SU-DHL-6 (cell line): ENCODE results near the gene ARL8B.

Source experiments
- H2AFZ ChIP-seq: fragments of 200-600 bp; sonication (generic); 2 replicates; pipeline ENCODE4 v1.6.1; 2014; ENCODE audit warnings: low read depth, mild to moderate bottlenecking, moderate library complexity, mixed read lengths, antibody characterized with exemption, low read length; ENCODE audit not compliant: severe bottlenecking
- H3F3A ChIP-seq: fragments of 200-600 bp; shearing (Covaris generic); 2 replicates; pipeline ENCODE4 v1.6.0; 2016; ENCODE audit warnings: antibody characterized with exemption, mild to moderate bottlenecking; ENCODE audit not compliant: insufficient read depth
- H3K27ac ChIP-seq: fragments of 200-600 bp; sonication (generic); 2 replicates; pipeline ENCODE4 v1.5.1; 2016; ENCODE audit warnings: low read depth, mild to moderate bottlenecking, low read length, moderate library complexity, mixed read lengths
- H3K27me3 ChIP-seq: fragments of 200-600 bp; sonication (generic), shearing (Covaris generic); 2 replicates; pipeline ENCODE4 v1.6.0; 2014; ENCODE audit warnings: mild to moderate bottlenecking, low read length
- H3K36me3 ChIP-seq: fragments of 200-600 bp; sonication (generic); 2 replicates; pipeline ENCODE4 v1.6.1; 2014; ENCODE audit warnings: mild to moderate bottlenecking, low read length, mixed read lengths
- H3K4me2 ChIP-seq: fragments of 300-600, 200-600 bp; shearing (Covaris generic), sonication (generic); 2 replicates; pipeline ENCODE4 v1.6.0; 2014; ENCODE audit warnings: low read length, low read depth, mild to moderate bottlenecking; ENCODE audit not compliant: poor library complexity, severe bottlenecking
- H3K4me3 ChIP-seq: fragments of 200-600 bp; sonication (generic); 2 replicates; pipeline ENCODE4 v1.5.1; 2014; ENCODE audit warnings: antibody characterized with exemption, low read length, mild to moderate bottlenecking, mixed read lengths; ENCODE audit not compliant: insufficient read depth, poor library complexity, severe bottlenecking
- H3K79me2 ChIP-seq: fragments of 200-600 bp; sonication (generic); 2 replicates; pipeline ENCODE4 v1.6.1; 2014; ENCODE audit warnings: mild to moderate bottlenecking, low read length, moderate library complexity; ENCODE audit not compliant: insufficient read depth
- H3K9ac ChIP-seq: fragments of 200-600 bp; sonication (generic); 2 replicates; pipeline ENCODE4 v1.7.0; 2014; ENCODE audit warnings: mild to moderate bottlenecking, low read length
- H3K9me2 ChIP-seq: fragments of 200-600 bp; sonication (generic); replicated peaks from 2 replicates; pipeline ENCODE4 v1.6.1; 2014; ENCODE audit warnings: low read length; ENCODE audit not compliant: insufficient read depth
- H3K9me3 ChIP-seq: fragments of 200-600 bp; sonication (generic); 2 replicates; pipeline ENCODE4 v1.6.1; 2014; ENCODE audit warnings: low read length, mixed read lengths; ENCODE audit not compliant: insufficient read depth
- H4K20me1 ChIP-seq: fragments of 200-600 bp; sonication (generic); 2 replicates; pipeline ENCODE4 v1.6.1; 2014; ENCODE audit warnings: low read depth, mild to moderate bottlenecking, antibody characterized with exemption, low read length, moderate library complexity, mixed read lengths
- EZH2phosphoT487 ChIP-seq: fragments of 200-600 bp; sonication (generic), shearing (Covaris generic); conservative IDR thresholded peaks from 2 replicates; pipeline ENCODE4 v1.6.1; 2018; ENCODE audit warnings: mild to moderate bottlenecking, antibody characterized with exemption, low read length, moderate library complexity, mixed read lengths
- TF ChIP-seq, protein P1 (sequence below): fragments of 200-600 bp; sonication (generic); IDR thresholded peaks from one replicate; pipeline ENCODE4 v1.5.1; 2017; ENCODE audit warnings: antibody characterized with exemption, mild to moderate bottlenecking, low read length, moderate library complexity; ENCODE audit not compliant: insufficient read depth, poor library complexity, severe bottlenecking

The ARL8B gene

DNA sequence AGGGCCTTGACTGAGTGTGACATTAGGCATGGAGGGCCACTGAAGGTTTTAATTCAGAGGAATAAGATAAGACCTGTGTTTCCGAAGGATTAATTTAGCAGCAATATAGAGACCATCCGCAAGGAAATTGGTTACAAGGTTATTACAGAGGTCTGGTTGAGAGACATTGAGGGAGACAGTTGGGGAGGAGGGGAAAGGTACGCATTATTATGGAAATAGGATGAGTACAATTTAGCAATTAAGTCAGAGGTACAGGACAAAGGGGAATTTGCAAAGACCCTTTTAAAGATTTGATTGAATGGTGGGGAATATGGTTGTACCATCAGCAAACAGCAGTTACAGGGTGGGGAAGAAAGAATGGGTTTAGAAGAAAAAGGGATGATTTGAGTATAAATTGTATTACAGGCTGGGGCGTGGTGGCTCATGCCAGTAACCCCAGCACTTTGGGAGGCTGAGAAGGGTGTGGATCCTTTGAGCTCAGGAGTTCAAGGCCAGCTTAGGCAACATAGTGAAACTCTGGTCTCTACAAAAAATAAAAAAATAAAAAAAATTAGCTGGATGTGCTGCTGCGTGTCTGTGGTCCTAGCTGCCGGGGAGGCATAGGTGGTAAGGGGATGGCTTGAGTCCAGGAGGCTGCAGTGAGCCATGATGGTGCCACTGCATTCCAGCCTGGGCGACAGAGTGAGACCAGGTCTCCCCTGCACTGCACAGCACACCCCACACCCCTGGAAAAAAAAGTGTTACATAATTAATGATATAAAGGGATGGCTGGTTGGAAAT is 11.3 kb downstream of the ARL8B start:
- Histone ChIP-seq H3K9me3 (no peaks in the 10 kb centered on the region), H3K4me3 (no peak overlapping the region), H3K79me2 (peaks cover 95% of the 10 kb centered on the region), H3F3A (peaks cover 9% of the 10 kb centered on the region; the same call in 1 of the 2 replicates), H3K27ac (no peak overlapping the region), H2AFZ (no peak overlapping the region), H4K20me1 (peaks cover 6% of the 10 kb centered on the region; the same call in 1 of the 2 replicates), H3K9ac (no peak overlapping the region), H3K27me3 (no peaks in the 10 kb centered on the region), H3K4me2 (no peak overlapping the region), H3K36me3 (no peaks in the 10 kb centered on the region), H3K9me2 (no peaks in the 10 kb centered on the region)
- TF ChIP-seq EZH2phosphoT487, result no peak
- TF ChIP-seq, protein P1, sequence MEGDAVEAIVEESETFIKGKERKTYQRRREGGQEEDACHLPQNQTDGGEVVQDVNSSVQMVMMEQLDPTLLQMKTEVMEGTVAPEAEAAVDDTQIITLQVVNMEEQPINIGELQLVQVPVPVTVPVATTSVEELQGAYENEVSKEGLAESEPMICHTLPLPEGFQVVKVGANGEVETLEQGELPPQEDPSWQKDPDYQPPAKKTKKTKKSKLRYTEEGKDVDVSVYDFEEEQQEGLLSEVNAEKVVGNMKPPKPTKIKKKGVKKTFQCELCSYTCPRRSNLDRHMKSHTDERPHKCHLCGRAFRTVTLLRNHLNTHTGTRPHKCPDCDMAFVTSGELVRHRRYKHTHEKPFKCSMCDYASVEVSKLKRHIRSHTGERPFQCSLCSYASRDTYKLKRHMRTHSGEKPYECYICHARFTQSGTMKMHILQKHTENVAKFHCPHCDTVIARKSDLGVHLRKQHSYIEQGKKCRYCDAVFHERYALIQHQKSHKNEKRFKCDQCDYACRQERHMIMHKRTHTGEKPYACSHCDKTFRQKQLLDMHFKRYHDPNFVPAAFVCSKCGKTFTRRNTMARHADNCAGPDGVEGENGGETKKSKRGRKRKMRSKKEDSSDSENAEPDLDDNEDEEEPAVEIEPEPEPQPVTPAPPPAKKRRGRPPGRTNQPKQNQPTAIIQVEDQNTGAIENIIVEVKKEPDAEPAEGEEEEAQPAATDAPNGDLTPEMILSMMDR, result no peak

DNA sequence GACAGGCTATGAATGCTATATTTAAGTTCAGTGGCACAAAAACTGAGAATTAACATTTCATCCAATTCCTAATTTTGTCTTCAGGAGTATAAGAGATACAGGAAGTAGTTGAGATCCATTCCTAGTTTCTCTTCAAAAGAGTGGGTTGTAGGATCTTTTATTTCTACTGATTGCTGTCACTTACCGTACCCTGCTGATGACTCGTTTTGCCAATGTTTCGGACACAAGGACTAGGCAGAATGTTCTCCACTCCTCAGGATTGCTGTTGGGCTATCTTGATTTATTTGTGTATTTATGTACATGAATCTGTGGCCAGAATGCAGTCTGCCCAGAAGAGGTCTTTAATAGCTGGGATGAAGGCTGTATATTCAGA is 11.9 kb downstream of the ARL8B start:
- H3F3A ChIP-seq, result 0 out of 2 replicates have a peak, but pooled peaks cover 7% of the 10 kb centered on the region
- TF ChIP-seq, protein P1, result no peak
- TF ChIP-seq EZH2phosphoT487, result no peak

DNA sequence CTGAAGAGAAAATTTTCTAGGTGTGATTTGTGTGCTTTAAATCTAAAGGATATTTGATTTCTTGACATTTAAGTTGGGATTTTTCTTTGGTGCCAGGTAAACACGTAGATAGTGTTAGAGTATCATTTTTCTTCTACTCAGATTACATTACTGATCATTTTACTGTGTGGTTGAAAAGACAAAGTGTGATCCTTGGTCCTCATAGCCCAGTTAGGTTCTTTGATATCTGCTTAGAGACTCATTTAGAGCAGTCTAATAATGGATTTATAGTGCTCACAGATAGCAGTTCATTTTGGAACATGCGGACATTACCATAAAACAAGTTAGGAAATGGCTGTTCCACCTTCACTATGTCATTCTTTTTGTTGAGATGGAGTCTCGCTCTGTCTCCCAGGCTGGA is 12.4 kb downstream of the ARL8B start:
- H3K36me3 ChIP-seq, result no peaks in the 10 kb centered on the region
- TF ChIP-seq, protein P1, result no peak
- no peak for TF ChIP-seq EZH2phosphoT487
- no peak overlapping the region for H3K4me3 ChIP-seq
- H4K20me1 ChIP-seq, result no peaks in the 10 kb centered on the region
- H3K79me2 ChIP-seq, result peaks cover 95% of the 10 kb centered on the region
- H3K9me2 ChIP-seq, result no peaks in the 10 kb centered on the region
- no peak overlapping the region for H2AFZ ChIP-seq
- H3K27me3 ChIP-seq, result no peaks in the 10 kb centered on the region
- no peaks in the 10 kb centered on the region for H3K9me3 ChIP-seq
- H3K4me2 ChIP-seq, result no peak overlapping the region
- H3K27ac ChIP-seq, result no peak overlapping the region
- 0 out of 2 replicates have a peak, but pooled peaks cover 7% of the 10 kb centered on the region for H3F3A ChIP-seq
- no peak overlapping the region for H3K9ac ChIP-seq

More for the DNA sequence above, 11.9 kb downstream of the ARL8B start:
- H3K79me2 ChIP-seq, result peaks cover 95% of the 10 kb centered on the region
- H3K27me3 ChIP-seq, result no peaks in the 10 kb centered on the region
- no peak overlapping the region for H3K4me3 ChIP-seq
- no peaks in the 10 kb centered on the region for H3K36me3 ChIP-seq
- no peak overlapping the region for H2AFZ ChIP-seq
- H3K27ac ChIP-seq, result no peak overlapping the region
- H3K9ac ChIP-seq, result no peak overlapping the region
- no peak overlapping the region for H3K4me2 ChIP-seq
- H4K20me1 ChIP-seq, result peaks cover 2% of the 10 kb centered on the region; the same call in 1 of the 2 replicates
- no peaks in the 10 kb centered on the region for H3K9me3 ChIP-seq
- H3K9me2 ChIP-seq, result no peaks in the 10 kb centered on the region
